ENCODE measurements around the gene USP37. TPM values are rescaled to one million over a fixed set of nuclear protein-coding genes. Genes with fewer than 3 reads are reported as not detected.

Gene USP37
- total RNA-seq, 4 donors from 2014 or later, result 6.7 to 15.0 (median 8.5) TPM

GRCh38 chr2:218500501-218501060 lies 67.6 kb downstream of the USP37 start:
- 94% methylated on average over 10 of the region's 10 CpGs for WGBS
- H3K27me3 ChIP-seq, result no peaks in the 10 kb centered on the region
- DNase-seq (ENCODE audit: extremely low spot score), result no peak
- no peak overlapping the region for H3K4me3 ChIP-seq
- H3K36me3 ChIP-seq, result peaks cover 9 to 48% (median 27%) of the 10 kb centered on the region in 4 donors
- H3K27ac ChIP-seq (replicated peaks in 1 of 4), result no peak overlapping the region
- intact Hi-C loops (cut with DNase I), result no loop called here
- no peak for TF ChIP-seq POLR2AphosphoS5 (IDR thresholded peaks at IDR 0.05)
- TF ChIP-seq EP300 (IDR thresholded peaks at IDR 0.05), result no peak
- TF ChIP-seq CTCF (IDR thresholded peaks at IDR 0.05), result no peak
- TF ChIP-seq POLR2A (IDR thresholded peaks at IDR 0.05; ENCODE audit: low read depth), result no peak
- no peaks in the 10 kb centered on the region for H3K9me3 ChIP-seq
- H3K4me1 ChIP-seq, result peaks cover 0 to 19% (median 15%) of the 10 kb centered on the region in 4 donors

DNA sequence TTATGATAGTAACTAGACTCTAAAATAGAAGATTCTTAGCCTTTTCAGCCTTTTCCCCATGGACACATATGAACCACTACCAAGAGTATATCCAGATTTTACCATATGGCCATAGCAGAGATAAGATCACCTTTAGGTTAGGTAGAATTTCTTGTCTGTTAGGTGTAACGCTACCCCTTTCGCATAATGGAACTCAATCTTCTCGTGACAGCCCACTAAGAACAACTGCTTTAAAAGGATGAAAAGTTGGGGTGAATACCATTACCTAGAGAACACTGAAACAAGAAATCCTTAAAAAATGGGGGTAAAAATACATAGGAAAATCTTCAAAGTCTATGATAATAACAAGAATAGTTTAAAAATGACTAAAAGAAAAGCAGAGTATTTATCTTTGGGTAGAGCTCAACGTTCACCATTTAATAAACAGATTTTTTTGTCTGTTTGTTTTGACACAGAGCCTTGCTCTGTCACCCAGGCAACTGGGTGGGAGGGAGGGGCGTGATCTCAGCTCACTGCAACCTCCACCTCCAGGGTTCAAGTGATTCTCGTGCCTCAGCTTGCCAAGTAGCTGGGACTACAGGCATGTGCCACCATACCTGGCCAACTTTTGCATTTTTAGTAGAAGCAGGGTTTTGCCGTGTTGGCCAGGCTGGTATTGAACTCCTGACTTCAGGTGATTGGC lies 82.0 kb downstream of the USP37 start:
- Histone ChIP-seq H3K27ac (replicated peaks in 1 of 4) (no peak overlapping the region), H3K36me3 (peaks cover 13 to 83% (median 52%) of the 10 kb centered on the region in 4 donors), H3K27me3 (no peaks in the 10 kb centered on the region), H3K9me3 (no peaks in the 10 kb centered on the region), H3K4me3 (no peak overlapping the region), H3K4me1 (peaks cover 0 to 9% (median 5%) of the 10 kb centered on the region in 4 donors)
- intact Hi-C loops (cut with DNase I), result no loop called here
- 72% methylated on average over 7 of the region's 7 CpGs for WGBS
- no peak for DNase-seq (ENCODE audit: extremely low spot score)
- TF ChIP-seq POLR2A (IDR thresholded peaks at IDR 0.05; ENCODE audit: low read depth), result no peak
- TF ChIP-seq POLR2AphosphoS5 (IDR thresholded peaks at IDR 0.05), result no peak

DNA sequence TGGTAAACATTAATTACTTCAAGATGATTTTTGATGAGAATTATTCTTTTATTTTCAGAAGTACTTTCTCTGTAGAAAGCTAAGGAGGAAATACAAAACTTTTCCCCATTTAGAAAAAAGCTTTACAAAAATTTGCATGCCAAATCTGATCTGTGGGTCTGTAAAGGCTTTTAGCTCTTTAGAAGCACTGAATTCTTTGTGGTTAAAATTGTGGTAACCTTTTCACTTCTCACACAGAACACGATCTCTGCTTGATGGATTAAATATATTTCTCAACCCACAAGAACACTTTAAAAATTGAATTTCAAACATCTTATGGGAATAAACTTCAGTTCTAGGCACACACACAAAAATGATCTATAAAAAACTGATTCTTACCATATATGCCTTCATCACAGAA lies 85.5 kb downstream of the USP37 start:
- WGBS, result 69% methylated on average over 1 of the region's 1 CpG

DNA sequence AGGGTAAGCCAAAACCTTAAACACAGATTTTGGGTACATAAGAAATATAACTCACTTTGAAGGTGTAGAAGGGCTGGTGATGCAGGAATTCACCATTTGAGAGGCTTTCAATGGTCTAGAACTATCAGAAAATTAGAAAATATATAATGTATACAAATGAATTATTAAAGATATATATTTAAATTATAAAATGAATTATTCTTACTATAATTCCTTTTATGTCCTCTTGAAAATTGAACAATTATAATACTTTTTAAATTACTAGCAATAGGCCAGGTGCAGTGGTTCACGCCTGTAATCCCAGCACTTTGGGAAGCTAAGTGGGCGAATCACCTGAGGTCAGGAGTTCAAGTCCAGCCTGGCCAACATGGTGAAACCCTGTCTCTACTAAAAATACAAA lies 88.6 kb downstream of the USP37 start:
- intact Hi-C loops (cut with DNase I), result loop anchor here (10.0 kb wide), 1 partner anchor 295 kb away; no protein-coding TSS in a partner anchor

More for the DNA sequence above, 85.5 kb downstream of the USP37 start:
- Histone ChIP-seq H3K27me3 (no peaks in the 10 kb centered on the region), H3K4me3 (no peak overlapping the region), H3K9me3 (no peaks in the 10 kb centered on the region), H3K27ac (replicated peaks in 1 of 4) (no peak overlapping the region), H3K36me3 (peaks cover 5 to 69% (median 38%) of the 10 kb centered on the region in 4 donors), H3K4me1 (peaks cover 0 to 18% (median 9%) of the 10 kb centered on the region in 4 donors)
- intact Hi-C loops (cut with DNase I), result no loop called here
- TF ChIP-seq POLR2A (IDR thresholded peaks at IDR 0.05; ENCODE audit: low read depth), result no peak
- TF ChIP-seq EP300 (IDR thresholded peaks at IDR 0.05), result no peak
- TF ChIP-seq POLR2AphosphoS5 (IDR thresholded peaks at IDR 0.05), result no peak
- TF ChIP-seq CTCF (IDR thresholded peaks at IDR 0.05), result no peak
- no peak for DNase-seq (ENCODE audit: extremely low spot score)

More for the DNA sequence above, 88.6 kb downstream of the USP37 start:
- Histone ChIP-seq H3K36me3 (peaks cover 0 to 52% (median 33%) of the 10 kb centered on the region in 4 donors), H3K4me1 (peaks cover 0 to 32% (median 22%) of the 10 kb centered on the region in 4 donors), H3K27me3 (no peaks in the 10 kb centered on the region), H3K9me3 (no peaks in the 10 kb centered on the region), H3K27ac (replicated peaks in 1 of 4) (no peak overlapping the region), H3K4me3 (no peak overlapping the region)
- TF ChIP-seq CTCF (IDR thresholded peaks at IDR 0.05) (no peak), EP300 (IDR thresholded peaks at IDR 0.05) (no peak), POLR2AphosphoS5 (IDR thresholded peaks at IDR 0.05) (no peak), POLR2A (IDR thresholded peaks at IDR 0.05; ENCODE audit: low read depth) (no peak)
- no peak for DNase-seq (ENCODE audit: extremely low spot score)
- 97% methylated on average over 2 of the region's 2 CpGs for WGBS

All from esophagus muscularis mucosa (tissue), 4 donors.